ENCODE results near the gene CASD1.

The CASD1 gene

GRCh38 chr7:94512735-94513564 lies 3.3 kb downstream of the CASD1 start:
- no peak for DNase-seq (ENCODE audit: low read depth)

DNA sequence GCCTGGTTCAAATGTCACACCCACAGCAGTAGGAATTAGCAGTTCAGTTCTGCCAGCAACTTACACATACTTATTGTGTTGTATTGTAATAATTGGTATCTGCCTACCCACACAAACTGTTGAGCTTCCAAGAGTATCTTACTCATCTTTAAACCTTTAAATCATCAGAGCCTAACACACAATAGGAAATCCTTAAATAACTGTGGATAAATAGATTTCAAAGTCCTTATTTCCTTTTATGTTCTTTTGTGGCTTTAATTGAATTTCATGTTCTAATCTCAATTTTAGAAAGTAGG lies 3.9 kb downstream of the CASD1 start:
- no peak for DNase-seq (ENCODE audit: low read depth)

DNA sequence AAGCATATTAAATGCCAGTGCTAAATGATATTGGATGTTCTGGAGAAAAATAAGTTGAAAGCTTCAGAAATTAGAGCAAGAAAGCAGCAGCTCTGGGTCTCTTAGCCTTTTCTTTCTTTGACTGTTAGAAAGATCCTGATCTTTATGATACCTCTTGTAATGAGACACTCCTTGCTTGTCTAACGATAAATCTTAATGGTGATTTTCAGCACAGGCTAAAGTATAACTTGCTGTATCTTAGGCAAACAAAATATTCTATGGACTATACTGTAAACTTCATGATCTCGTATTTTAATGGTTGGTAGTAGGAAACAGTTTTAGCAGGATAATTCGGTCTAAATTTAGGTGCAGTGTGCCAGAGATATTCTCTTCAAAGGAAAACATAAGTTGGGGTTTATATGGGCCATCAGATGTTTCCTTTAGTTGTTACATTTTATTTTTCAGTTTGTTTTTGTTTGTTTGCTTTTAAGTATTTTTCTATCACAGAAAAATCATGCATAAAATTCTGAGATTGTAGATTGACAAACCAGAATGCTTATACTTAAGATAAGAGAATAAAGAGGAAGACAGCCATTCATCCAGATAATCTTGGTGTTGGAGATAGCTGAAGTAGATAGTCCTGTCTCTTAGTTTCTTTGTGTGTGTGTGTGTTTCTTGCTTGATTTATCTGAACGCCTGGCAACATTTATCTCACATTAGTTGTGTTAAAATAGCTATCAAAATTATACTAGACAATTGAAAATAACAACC lies 4.7 kb downstream of the CASD1 start:
- no peak for DNase-seq (ENCODE audit: low read depth)

DNA sequence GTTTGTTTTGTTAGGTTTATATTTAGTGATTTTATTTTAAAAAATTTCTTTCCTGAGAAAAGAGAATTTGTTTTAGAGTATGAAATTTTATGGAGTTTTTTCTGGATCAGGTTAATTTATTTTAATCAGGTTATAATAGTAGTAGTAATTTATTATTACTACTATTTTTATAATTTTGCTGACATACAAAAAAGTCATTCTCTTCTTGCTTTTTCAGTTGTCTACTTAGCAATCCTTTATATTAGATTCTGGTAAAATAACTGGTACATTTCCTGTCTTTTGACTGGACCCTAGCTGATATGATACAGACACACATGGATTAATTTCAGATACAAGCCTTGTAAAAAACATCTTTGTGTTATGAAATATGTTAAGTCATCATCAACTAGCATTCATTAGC lies 5.3 kb downstream of the CASD1 start:
- no peak for DNase-seq (ENCODE audit: low read depth)

DNA sequence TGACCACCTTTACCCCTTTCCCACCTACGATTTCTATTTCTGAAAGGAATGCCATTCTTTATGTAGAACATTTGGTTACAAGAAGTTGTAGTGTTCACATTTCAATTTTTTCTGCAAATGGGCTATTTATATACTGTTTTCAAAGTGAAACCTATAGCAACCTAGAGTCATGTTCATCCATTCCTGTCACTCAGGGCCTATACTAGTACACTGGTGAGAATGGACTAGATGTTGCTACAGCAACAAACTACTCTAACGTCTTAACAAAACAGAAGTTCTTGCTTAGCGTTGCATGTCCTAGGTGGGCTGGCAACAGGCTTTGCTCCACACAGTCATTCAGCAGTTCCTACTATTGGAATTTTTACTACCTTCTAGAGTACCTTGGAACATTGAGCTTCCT lies 16.3 kb downstream of the CASD1 start:
- DNase-seq (ENCODE audit: low read depth), result no peak

GRCh38 chr7:94529516-94529915 lies 19.9 kb downstream of the CASD1 start:
- DNase-seq (ENCODE audit: low read depth), result no peak

GRCh38 chr7:94530109-94530508 lies 20.5 kb downstream of the CASD1 start:
- DNase-seq (ENCODE audit: low read depth), result no peak

- DNase-seq (ENCODE audit: low read depth), result no peak
Observed at GRCh38 chr7:94532676-94533075, 23.1 kb downstream of the CASD1 start.

- no peak for DNase-seq (ENCODE audit: low read depth)
Observed at GRCh38 chr7:94540428-94540827, 30.8 kb downstream of the CASD1 start.

GRCh38 chr7:94547126-94547525 lies 37.5 kb downstream of the CASD1 start:
- no peak for DNase-seq (ENCODE audit: low read depth)

GRCh38 chr7:94556028-94556427 lies 46.4 kb downstream of the CASD1 start:
- DNase-seq (ENCODE audit: low read depth), result no peak

GRCh38 chr7:94557215-94557614 lies 47.6 kb downstream of the CASD1 start:
- no peak for DNase-seq (ENCODE audit: low read depth)

GRCh38 chr7:94559972-94560371 lies 50.4 kb downstream of the CASD1 start:
- no peak for DNase-seq (ENCODE audit: low read depth)

DNA sequence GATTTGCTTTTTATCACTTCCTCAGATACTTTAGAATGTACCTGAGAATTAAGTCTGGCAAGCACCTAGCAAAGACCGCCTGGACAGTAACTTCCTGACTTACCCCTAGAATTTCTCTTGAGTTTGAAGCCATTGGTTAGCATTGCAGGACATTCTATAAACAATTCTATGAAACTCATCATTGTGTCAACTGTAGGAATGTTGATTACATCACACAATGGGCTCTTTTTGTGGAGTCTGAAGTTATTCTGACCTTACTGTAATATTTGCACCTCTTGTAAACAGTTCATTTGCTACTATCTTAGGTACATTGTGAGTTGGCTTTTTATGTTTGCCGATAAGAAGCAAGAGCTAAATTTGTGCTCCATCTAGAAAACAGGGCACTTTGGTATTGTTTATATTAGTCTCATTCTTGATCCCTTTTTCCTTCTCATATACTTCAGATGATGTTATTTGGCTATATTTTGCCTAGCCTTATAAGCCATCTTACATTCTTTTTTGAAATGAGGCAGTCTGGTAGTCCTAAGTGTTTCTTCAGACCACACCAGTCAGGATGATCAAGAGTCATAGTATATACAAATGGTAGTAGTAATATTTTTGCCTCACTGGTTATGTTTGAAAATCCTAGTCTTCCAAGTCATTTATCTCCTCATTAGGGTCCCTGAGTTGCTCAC lies 52.4 kb downstream of the CASD1 start:
- DNase-seq (ENCODE audit: low read depth), result no peak

DNA sequence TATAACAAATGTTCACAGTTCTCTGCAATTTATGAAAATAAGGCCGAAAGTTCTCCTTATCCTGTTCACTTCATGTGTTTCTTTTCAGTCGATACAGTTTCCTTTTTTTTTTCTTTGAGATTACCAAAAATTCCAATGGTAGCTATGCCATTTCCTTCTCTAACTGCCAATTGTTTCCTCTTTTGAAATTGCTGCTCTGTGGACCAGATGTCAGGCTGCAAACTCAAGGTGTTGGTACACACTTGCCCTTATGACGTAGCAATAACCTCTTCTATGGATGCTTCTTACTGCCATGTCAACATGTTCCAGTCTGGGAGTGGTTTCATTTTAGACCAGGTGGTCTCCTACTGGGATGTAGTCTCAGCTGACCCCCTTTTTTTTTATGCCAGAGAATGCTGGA lies 52.9 kb downstream of the CASD1 start:
- no peak for DNase-seq (ENCODE audit: low read depth)

DNA sequence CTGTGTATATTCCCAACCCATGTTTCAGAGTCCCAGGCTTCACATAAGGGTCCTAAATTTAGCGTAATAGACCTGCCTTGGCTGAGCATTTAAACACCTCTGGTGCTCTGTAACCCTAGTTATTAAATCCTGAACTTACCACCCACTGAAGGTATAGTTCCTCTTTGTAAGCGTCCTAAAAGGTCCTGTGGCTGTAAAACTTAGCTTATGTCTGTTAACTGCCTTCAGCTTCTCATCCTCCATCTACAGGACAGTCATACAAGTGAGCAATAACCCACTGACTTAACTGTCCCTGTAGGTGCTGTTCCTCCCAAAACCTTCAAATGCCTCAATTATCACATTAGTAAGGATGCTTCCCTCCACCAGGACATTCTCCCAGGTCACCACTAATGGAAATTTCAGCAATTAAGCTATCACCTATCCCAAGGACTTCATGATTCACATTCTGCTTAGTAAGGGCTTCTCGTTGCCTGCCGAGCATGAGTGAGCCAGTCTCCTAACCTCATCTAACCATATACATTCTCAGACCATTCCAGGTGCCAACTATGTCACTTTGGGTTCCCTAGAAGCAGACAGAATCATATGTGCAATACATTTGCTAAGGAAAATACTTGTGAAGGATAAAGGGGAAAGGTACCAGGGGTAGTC lies 55.8 kb downstream of the CASD1 start:
- no peak for DNase-seq (ENCODE audit: low read depth)

- DNase-seq (ENCODE audit: low read depth), result no peak
Observed at GRCh38 chr7:94567396-94567795, 57.8 kb downstream of the CASD1 start.

- DNase-seq (ENCODE audit: low read depth), result no peak
Observed at GRCh38 chr7:94571816-94572215, 62.2 kb downstream of the CASD1 start.

DNA sequence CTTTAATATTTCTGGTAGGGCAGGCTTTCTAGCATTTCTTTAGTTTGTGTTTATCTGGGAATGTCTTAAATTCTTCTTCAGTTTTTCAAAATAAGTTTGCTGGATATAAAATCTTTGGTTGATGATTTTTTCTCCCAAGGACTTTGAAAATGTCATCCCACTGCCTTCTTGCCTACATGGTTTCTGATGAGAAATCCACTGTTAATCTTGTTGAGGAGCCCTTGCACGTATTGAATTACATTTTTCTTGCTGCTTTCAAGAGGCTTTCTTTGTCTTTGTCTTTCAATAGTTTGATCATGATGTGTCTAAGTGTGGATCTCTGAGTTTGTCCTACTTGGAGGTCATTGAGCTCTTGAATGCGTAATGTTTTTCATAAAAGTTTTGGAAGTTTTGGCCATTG lies 66.0 kb downstream of the CASD1 start:
- DNase-seq (ENCODE audit: low read depth), result no peak

DNA sequence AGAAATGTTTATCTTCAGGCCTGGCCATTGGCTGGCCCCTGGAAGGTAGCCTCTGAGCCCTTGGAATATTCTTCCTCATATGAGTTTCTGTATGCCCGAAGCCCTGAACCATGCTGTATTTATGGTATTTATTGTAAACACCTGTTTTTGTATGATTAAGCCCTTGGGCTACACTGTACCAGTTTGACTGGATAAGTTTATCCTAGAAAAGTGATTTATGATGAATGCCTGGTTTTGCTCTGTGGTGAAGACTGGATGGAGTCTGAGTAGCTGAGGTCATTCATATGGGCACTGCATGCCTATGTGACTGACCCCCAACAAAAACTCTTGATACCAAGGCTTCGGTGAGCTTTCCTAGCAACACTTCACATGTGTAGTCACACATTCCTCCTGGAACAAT lies 66.7 kb downstream of the CASD1 start:
- no peak for DNase-seq (ENCODE audit: low read depth)

- DNase-seq (ENCODE audit: low read depth), result no peak
Observed at GRCh38 chr7:94577357-94577756, 67.7 kb downstream of the CASD1 start.

- no peak for DNase-seq (ENCODE audit: low read depth)
Observed at GRCh38 chr7:94578614-94579013, 69.0 kb downstream of the CASD1 start.

GRCh38 chr7:94579470-94579869 lies 69.9 kb downstream of the CASD1 start:
- no peak for DNase-seq (ENCODE audit: low read depth)

Data from stimulated activated CD8-positive, alpha-beta memory T cell treated with anti-CD3 and anti-CD28 coated beads, Interleukin-7, amount 100 ng/mL, for 24 hours (primary cell).